ENCODE data around the gene RASGEF1C. TPM values are rescaled to one million over a fixed set of nuclear protein-coding genes. Genes with fewer than 3 reads are reported as not detected.

RASGEF1C gene
- total RNA-seq, 4 donors from 2014 or later, result 1.2 to 3.1 (median 2.5) TPM

- no peak for TF ChIP-seq POLR2AphosphoS5 (IDR thresholded peaks at IDR 0.05)
- no peak for TF ChIP-seq POLR2A (IDR thresholded peaks at IDR 0.05; ENCODE audit: low read depth)
- no peak for TF ChIP-seq EP300 (IDR thresholded peaks at IDR 0.05)
- TF ChIP-seq CTCF (IDR thresholded peaks at IDR 0.05), result no peak
- 82% methylated on average over 4 of the region's 4 CpGs for WGBS
- intact Hi-C loops (cut with DNase I), result loop anchor here (10.0 kb wide), 1 partner anchor 170 kb away; the partner anchor contains the start of gene TBC1D9B
- DNase-seq (ENCODE audit: extremely low spot score), result no peak
- peaks cover 13 to 21% (median 18%) of the 10 kb centered on the region in 4 donors for H3K4me1 ChIP-seq
- no peaks in the 10 kb centered on the region for H3K27me3 ChIP-seq
- H3K27ac ChIP-seq (replicated peaks in 1 of 4), result no peak overlapping the region
- no peaks in the 10 kb centered on the region for H3K36me3 ChIP-seq
- H3K9me3 ChIP-seq, result no peaks in the 10 kb centered on the region
- no peak overlapping the region for H3K4me3 ChIP-seq
Measured at GRCh38 chr5:180074462-180074861, 134.5 kb downstream of the RASGEF1C start.

GRCh38 chr5:180072556-180072955 lies 136.5 kb downstream of the RASGEF1C start:
- Histone ChIP-seq H3K4me3 (peak overlapping the region in 2 of 4 donors; percentile 87 to 94), H3K27ac (replicated peaks in 1 of 4) (peak overlapping the region; percentile 95 to 97 (median 96))

GRCh38 chr5:180072256-180072548 lies 136.8 kb downstream of the RASGEF1C start:
- Histone ChIP-seq H3K9me3 (no peaks in the 10 kb centered on the region), H3K27me3 (no peaks in the 10 kb centered on the region), H3K36me3 (no peaks in the 10 kb centered on the region), H3K4me1 (peaks cover 15 to 40% (median 34%) of the 10 kb centered on the region in 4 donors), H3K4me3 (peak overlapping the region; percentile 87 to 98 (median 95)), H3K27ac (replicated peaks in 1 of 4) (peak overlapping the region; percentile 95 to 97 (median 96))
- no peak for DNase-seq (ENCODE audit: extremely low spot score)
- no peak for TF ChIP-seq POLR2A (IDR thresholded peaks at IDR 0.05; ENCODE audit: low read depth)
- TF ChIP-seq CTCF (IDR thresholded peaks at IDR 0.05), result no peak
- TF ChIP-seq POLR2AphosphoS5 (IDR thresholded peaks at IDR 0.05), result no peak
- TF ChIP-seq EP300 (IDR thresholded peaks at IDR 0.05), result no peak
- intact Hi-C loops (cut with DNase I), result loop anchor here (10.0 kb wide), 1 partner anchor 167 kb away; the partner anchor contains the start of gene TBC1D9B
- 14% methylated on average over 14 of the region's 14 CpGs for WGBS

More at GRCh38 chr5:180072556-180072955, 136.5 kb downstream of the RASGEF1C start:
- TF ChIP-seq POLR2AphosphoS5 (IDR thresholded peaks at IDR 0.05) (no peak), POLR2A (IDR thresholded peaks at IDR 0.05; ENCODE audit: low read depth) (no peak), EP300 (IDR thresholded peaks at IDR 0.05) (no peak), CTCF (IDR thresholded peaks at IDR 0.05) (no peak)
- no peak for DNase-seq (ENCODE audit: extremely low spot score)
- 87% methylated on average over 21 of the region's 25 CpGs for WGBS
- no peaks in the 10 kb centered on the region for H3K9me3 ChIP-seq
- peaks cover 15 to 40% (median 33%) of the 10 kb centered on the region in 4 donors for H3K4me1 ChIP-seq
- H3K36me3 ChIP-seq, result no peaks in the 10 kb centered on the region
- no peaks in the 10 kb centered on the region for H3K27me3 ChIP-seq
- intact Hi-C loops (cut with DNase I), result loop anchor here (10.0 kb wide), 1 partner anchor 168 kb away; the partner anchor contains the start of gene TBC1D9B

- DNase-seq (ENCODE audit: extremely low spot score), result peak; percentile 95
- Histone ChIP-seq H3K9me3 (no peaks in the 10 kb centered on the region), H3K27me3 (no peaks in the 10 kb centered on the region), H3K4me3 (peak within 1 kb of the TSS; percentile 87 to 98 (median 95)), H3K27ac (replicated peaks in 1 of 4) (peak within 1 kb of the TSS; percentile 95 to 97 (median 96)), H3K36me3 (no peaks in the 10 kb centered on the region), H3K4me1 (peaks cover 15 to 40% (median 34%) of the 10 kb centered on the region in 4 donors)
- peak; percentile 31 for TF ChIP-seq POLR2A (IDR thresholded peaks at IDR 0.05; ENCODE audit: low read depth)
- TF ChIP-seq POLR2AphosphoS5 (IDR thresholded peaks at IDR 0.05), result peak; percentile 82 to 91
- no peak for TF ChIP-seq CTCF (IDR thresholded peaks at IDR 0.05)
- no peak for TF ChIP-seq EP300 (IDR thresholded peaks at IDR 0.05)
- intact Hi-C loops (cut with DNase I), result loop anchor here (10.0 kb wide), 1 partner anchor 167 kb away; the partner anchor contains the start of gene TBC1D9B
- WGBS, result 0% methylated on average over 12 of the region's 113 CpGs
Measured at GRCh38 chr5:180071531-180072255, 137.3 kb downstream of the RASGEF1C start, which contains the start of gene RNF130. Gene RNF130 (minus strand): TSS chr5:180071759. CDS start chr5:180071702, 57 bp downstream.
